ENCODE data around the gene IL27RA. TPM values are rescaled to one million over a fixed set of nuclear protein-coding genes. Genes with fewer than 3 reads are reported as not detected.

IL27RA gene
- total RNA-seq, 1 experiment from 2014 or later: 13.6 TPM

DNA sequence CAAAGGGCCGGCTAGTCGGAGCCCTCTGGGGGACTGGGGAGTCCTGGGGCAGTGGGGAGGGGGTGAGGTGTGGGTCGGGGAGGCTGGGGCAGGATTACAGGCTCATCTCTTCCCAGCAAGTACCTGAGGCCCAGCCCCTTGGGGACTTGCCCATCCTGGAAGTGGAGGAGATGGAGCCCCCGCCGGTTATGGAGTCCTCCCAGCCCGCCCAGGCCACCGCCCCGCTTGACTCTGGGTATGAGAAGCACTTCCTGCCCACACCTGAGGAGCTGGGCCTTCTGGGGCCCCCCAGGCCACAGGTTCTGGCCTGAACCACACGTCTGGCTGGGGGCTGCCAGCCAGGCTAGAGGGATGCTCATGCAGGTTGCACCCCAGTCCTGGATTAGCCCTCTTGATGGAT lies 20.4 kb downstream of the IL27RA start:
- Histone ChIP-seq H3K56ac (ENCODE audit: insufficient read length, low read depth, low read length) (no peak overlapping the region), H2BK5ac (ENCODE audit: insufficient read length, low read length) (no peak overlapping the region), H2AK5ac (ENCODE audit: insufficient read length, low read length) (no peak overlapping the region), H3K79me2 (ENCODE audit: insufficient read depth, low read length) (no peaks in the 10 kb centered on the region), H4K20me1 (ENCODE audit: control insufficient read depth, insufficient read depth, insufficient read length) (no peaks in the 10 kb centered on the region), H4K8ac (replicated peaks; ENCODE audit: insufficient read length, low read depth, low read length) (no peak overlapping the region), H3K18ac (ENCODE audit: insufficient read length, low read depth, low read length) (no peak overlapping the region), H2AFZ (ENCODE audit: low read length) (no peak overlapping the region), H3K14ac (ENCODE audit: insufficient read depth, low read length) (no peak overlapping the region), H4K5ac (ENCODE audit: insufficient read length, low read depth, low read length) (no peak overlapping the region), H3K27ac (ENCODE audit: insufficient read length, low read depth, low read length) (no peak overlapping the region), H3K4ac (ENCODE audit: low read depth, low read length) (no peak overlapping the region), H3K9me3 (ENCODE audit: control insufficient read depth, low read depth, low read length) (no peaks in the 10 kb centered on the region), H3K4me2 (ENCODE audit: insufficient read depth, insufficient read length, low read length) (no peak overlapping the region), H2BK12ac (ENCODE audit: insufficient read length, low read depth, low read length) (no peak overlapping the region), H3K79me1 (ENCODE audit: insufficient read depth, low read depth, low read length, poor library complexity, severe bottlenecking) (no peaks in the 10 kb centered on the region), H4K91ac (ENCODE audit: insufficient read length, low read depth, low read length) (no peak overlapping the region), H2BK15ac (ENCODE audit: low read depth, low read length) (no peak overlapping the region), H3K27me3 (ENCODE audit: insufficient read depth, low read length) (no peaks in the 10 kb centered on the region), H2BK20ac (ENCODE audit: low read depth, low read length, poor library complexity, severe bottlenecking) (no peak overlapping the region), H3K23ac (ENCODE audit: insufficient read length, low read depth, low read length) (no peak overlapping the region), H3K23me2 (ENCODE audit: insufficient read length, low read depth, low read length, poor library complexity, severe bottlenecking) (no peaks in the 10 kb centered on the region), H3K9ac (ENCODE audit: extremely low read depth, insufficient read length, low read length) (no peak overlapping the region), H3T11ph (ENCODE audit: low read length) (no peak overlapping the region), H2BK120ac (ENCODE audit: low read depth, low read length, poor library complexity, severe bottlenecking) (no peak overlapping the region), H3K4me1 (ENCODE audit: insufficient read depth, low read length) (no peaks in the 10 kb centered on the region)
- peaks cover 3 to 7% of the 10 kb centered on the region in 2 experiments; a peak in 3 of 5 replicates for H3K9me3 Mint-ChIP-seq
- H3K4me3 Mint-ChIP-seq: no peak overlapping the region
- no peak overlapping the region for H3K27ac Mint-ChIP-seq
- DNase-seq: no peak
- peaks cover 21 to 33% (median 25%) of the 10 kb centered on the region in 3 experiments for H3K36me3 Mint-ChIP-seq (ENCODE audit: insufficient read depth in 1 of 3, low read depth in 3 of 3)
- TF ChIP-seq, protein P1, sequence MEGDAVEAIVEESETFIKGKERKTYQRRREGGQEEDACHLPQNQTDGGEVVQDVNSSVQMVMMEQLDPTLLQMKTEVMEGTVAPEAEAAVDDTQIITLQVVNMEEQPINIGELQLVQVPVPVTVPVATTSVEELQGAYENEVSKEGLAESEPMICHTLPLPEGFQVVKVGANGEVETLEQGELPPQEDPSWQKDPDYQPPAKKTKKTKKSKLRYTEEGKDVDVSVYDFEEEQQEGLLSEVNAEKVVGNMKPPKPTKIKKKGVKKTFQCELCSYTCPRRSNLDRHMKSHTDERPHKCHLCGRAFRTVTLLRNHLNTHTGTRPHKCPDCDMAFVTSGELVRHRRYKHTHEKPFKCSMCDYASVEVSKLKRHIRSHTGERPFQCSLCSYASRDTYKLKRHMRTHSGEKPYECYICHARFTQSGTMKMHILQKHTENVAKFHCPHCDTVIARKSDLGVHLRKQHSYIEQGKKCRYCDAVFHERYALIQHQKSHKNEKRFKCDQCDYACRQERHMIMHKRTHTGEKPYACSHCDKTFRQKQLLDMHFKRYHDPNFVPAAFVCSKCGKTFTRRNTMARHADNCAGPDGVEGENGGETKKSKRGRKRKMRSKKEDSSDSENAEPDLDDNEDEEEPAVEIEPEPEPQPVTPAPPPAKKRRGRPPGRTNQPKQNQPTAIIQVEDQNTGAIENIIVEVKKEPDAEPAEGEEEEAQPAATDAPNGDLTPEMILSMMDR (conservative IDR thresholded peaks at IDR 0.05): no peak
- H3K4me1 Mint-ChIP-seq: peaks cover 3% of the 10 kb centered on the region in 2 experiments; a peak in 3 of 4 replicates
- peaks cover 9% of the 10 kb centered on the region for H3K27me3 Mint-ChIP-seq (ENCODE audit: low read depth)
- no CpG with 5 or more reads among the region's 9 CpGs for WGBS (ENCODE audit: extremely low coverage, insufficient read length, low lambda C conversion rate)
